ENCODE measurements around the gene ARL17B. TPM values are rescaled to one million over a fixed set of nuclear protein-coding genes. Genes with fewer than 3 reads are reported as not detected.
"Not testable (repeated sequence)": the region's sequence is repeated elsewhere in the genome, so short reads cannot be mapped to it uniquely, and the experiment has no call there.

ARL17B gene
- total RNA-seq, 1 donor from 2014 or later, result not detected

GRCh38 chr17:46353856-46354255 lies 7.7 kb downstream of the ARL17B start:
- H3K36me3 ChIP-seq; H3K4me1 ChIP-seq; H3K27ac ChIP-seq; intact Hi-C loops (cut with DNase I); H3K9me3 ChIP-seq; H3K4me3 ChIP-seq; H3K27me3 ChIP-seq; DNase-seq (ENCODE audit: low spot score in 2 of 2): not testable (repeated sequence)

DNA sequence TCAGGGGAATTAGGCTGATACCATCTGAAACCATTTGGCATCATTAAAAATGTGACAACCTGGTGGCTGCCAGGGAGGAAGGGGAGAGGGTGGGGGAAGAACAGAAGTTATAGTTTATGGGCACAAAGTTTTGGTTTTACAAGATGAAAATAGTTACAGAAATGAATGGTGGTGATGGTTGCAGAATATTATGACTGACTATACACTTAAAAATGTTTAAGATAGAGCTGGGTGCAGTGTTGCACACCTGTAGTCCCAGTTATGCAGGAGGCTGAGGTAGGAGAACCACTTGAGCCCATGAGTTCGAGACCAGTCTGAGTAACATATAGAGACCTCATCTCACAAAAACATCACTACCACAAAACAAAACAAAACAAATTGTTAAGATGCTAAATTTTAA lies 12.5 kb downstream of the ARL17B start:
- DNase-seq (ENCODE audit: low spot score in 2 of 2); intact Hi-C loops (cut with DNase I); H3K4me3 ChIP-seq; H3K36me3 ChIP-seq; H3K27ac ChIP-seq; H3K4me1 ChIP-seq; H3K27me3 ChIP-seq; H3K9me3 ChIP-seq: not testable (repeated sequence)

- H3K9me3 ChIP-seq; H3K27ac ChIP-seq; DNase-seq (ENCODE audit: low spot score in 2 of 2); intact Hi-C loops (cut with DNase I); H3K4me3 ChIP-seq; H3K27me3 ChIP-seq; H3K4me1 ChIP-seq; H3K36me3 ChIP-seq: not testable (repeated sequence)
Observed at GRCh38 chr17:46348345-46348744, 13.2 kb downstream of the ARL17B start.

DNA sequence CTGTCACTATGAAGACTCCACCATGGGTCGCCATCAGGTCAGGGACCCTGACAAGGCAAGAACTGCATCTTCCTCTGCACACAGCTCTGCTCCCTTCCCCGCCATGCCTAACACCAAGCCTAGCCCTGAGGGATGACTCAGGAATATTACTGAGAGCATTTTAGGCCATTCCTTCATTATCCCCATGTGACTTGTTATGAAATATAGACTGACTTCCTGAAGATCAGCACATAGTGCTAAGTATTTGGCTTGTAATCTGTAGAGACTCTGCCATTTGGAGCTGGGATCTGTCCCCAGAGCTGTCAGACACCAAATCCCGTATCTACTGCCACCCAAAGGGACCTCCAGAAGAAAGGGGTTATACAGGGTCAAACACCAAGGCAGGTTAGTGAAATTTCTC lies 19.4 kb downstream of the ARL17B start:
- H3K27me3 ChIP-seq; DNase-seq (ENCODE audit: low spot score in 2 of 2); H3K27ac ChIP-seq; H3K4me1 ChIP-seq; H3K9me3 ChIP-seq; H3K36me3 ChIP-seq; intact Hi-C loops (cut with DNase I); H3K4me3 ChIP-seq: not testable (repeated sequence)

DNA sequence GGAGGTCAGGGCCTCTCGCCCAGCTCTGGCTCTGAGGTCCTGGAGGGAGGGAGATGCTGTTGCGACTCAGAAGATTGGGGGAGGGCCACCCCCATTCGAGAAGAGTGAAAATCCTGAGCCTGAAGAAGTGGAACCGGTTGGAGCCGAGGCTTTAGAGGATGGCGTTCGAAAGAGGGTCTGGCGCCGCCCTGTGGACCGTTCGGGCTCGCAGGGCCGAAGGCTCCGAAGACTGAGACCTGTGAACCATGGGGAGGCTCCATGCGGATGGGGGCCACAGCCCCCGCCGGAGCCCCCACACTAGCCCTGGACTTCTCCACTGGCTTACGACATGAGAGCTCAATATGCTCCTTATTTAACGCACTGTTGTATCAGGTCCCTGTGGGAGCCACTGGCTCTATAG lies 20.3 kb downstream of the ARL17B start:
- not testable (repeated sequence) for H3K27ac ChIP-seq

DNA sequence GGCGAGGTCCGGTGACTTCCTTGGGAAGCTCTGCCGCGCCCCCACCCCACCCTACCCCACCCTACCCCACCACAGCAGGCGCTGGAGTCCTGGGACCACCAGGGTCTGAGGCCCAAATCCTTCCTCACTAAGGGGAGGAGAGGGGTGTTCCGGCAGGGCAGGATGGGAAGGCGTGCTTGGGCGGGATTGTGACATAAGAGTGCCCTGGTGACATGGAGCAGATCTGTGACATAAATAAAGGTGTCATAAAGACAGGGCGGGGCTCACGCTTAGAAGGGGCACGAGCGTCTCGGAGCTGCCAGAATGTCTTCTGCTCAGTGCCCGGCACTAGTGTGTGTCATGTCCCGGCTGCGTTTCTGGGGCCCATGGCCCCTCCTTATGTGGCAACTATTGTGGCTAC lies 66.7 kb downstream of the ARL17B start, which contains the start of gene LRRC37A:
LRRC37A (plus strand) TSS at position 301 of the 400 bp plus-strand sequence; CDS start at position 304, 3 bp downstream.
- H3K27me3 ChIP-seq; H3K4me1 ChIP-seq; H3K27ac ChIP-seq; H3K9me3 ChIP-seq; intact Hi-C loops (cut with DNase I); DNase-seq (ENCODE audit: low spot score in 2 of 2); H3K4me3 ChIP-seq; H3K36me3 ChIP-seq: not testable (repeated sequence)

More for the DNA sequence above, 20.3 kb downstream of the ARL17B start:
- intact Hi-C loops (cut with DNase I); DNase-seq (ENCODE audit: low spot score in 2 of 2); H3K27me3 ChIP-seq; H3K9me3 ChIP-seq; H3K4me1 ChIP-seq; H3K36me3 ChIP-seq; H3K4me3 ChIP-seq: not testable (repeated sequence)

GRCh38 chr17:46291618-46292017 lies 69.9 kb downstream of the ARL17B start:
- H3K36me3 ChIP-seq; H3K27me3 ChIP-seq; H3K27ac ChIP-seq; intact Hi-C loops (cut with DNase I); H3K4me3 ChIP-seq; H3K4me1 ChIP-seq; H3K9me3 ChIP-seq; DNase-seq (ENCODE audit: low spot score in 2 of 2): not testable (repeated sequence)

GRCh38 chr17:46290906-46291546 lies 70.5 kb downstream of the ARL17B start:
- H3K36me3 ChIP-seq; DNase-seq (ENCODE audit: low spot score in 2 of 2); H3K27me3 ChIP-seq; H3K4me3 ChIP-seq; H3K27ac ChIP-seq; H3K9me3 ChIP-seq; intact Hi-C loops (cut with DNase I); H3K4me1 ChIP-seq: not testable (repeated sequence)

DNA sequence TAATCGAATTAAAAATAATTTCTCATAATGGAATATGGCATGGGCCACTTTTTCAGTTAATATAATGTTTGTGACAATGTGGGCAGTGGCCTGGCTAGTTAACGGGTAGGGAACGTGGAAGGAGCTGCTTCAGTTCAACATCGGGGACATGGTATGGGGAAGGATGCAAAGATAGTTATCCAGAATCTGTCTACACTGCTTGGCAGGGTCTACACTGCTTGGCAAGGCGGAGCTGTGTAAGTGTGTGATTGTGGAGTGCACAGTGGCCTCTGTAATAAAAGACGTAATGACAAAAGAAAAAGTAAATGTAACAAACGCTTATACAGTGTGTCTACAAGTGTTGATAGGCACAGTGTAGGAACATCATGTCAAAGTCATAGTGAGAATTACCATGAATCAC lies 74.0 kb downstream of the ARL17B start:
- intact Hi-C loops (cut with DNase I), result loop anchor here (10.0 kb wide), 1 partner anchor 283 kb away; no protein-coding TSS in a partner anchor
- not testable (repeated sequence) for H3K9me3 ChIP-seq; H3K27ac ChIP-seq; DNase-seq (ENCODE audit: low spot score in 2 of 2); H3K4me1 ChIP-seq; H3K36me3 ChIP-seq; H3K4me3 ChIP-seq; H3K27me3 ChIP-seq

DNA sequence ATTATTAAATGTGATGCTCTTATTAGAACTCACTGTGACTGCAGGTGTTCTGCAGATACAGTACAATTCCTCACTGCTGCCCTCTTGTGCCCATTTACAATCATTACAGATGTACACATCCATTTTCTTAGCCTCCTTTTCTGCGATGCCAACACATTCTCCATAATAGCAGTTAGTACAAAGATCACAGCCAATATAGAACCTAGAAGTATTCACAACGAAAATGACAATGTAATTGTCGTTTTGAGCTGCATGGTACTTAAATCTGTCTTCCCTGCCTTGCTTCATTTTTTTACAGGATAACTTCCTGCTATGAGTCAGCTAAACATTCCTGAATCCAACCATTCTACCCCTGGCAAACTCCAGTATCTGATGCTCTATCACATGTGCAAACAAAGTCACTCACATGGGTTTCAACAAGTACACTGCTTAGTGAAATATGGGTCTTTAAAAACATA lies 74.8 kb downstream of the ARL17B start:
- not testable (repeated sequence) for H3K36me3 ChIP-seq; H3K27ac ChIP-seq; H3K4me1 ChIP-seq; H3K9me3 ChIP-seq; H3K4me3 ChIP-seq; DNase-seq (ENCODE audit: low spot score in 2 of 2); H3K27me3 ChIP-seq
- intact Hi-C loops (cut with DNase I), result loop anchor here (10.0 kb wide), 1 partner anchor 282 kb away; no protein-coding TSS in a partner anchor
- peak; percentile 51 to 67 (median 65) for TF ChIP-seq CTCF (IDR thresholded peaks at IDR 0.05)

DNA sequence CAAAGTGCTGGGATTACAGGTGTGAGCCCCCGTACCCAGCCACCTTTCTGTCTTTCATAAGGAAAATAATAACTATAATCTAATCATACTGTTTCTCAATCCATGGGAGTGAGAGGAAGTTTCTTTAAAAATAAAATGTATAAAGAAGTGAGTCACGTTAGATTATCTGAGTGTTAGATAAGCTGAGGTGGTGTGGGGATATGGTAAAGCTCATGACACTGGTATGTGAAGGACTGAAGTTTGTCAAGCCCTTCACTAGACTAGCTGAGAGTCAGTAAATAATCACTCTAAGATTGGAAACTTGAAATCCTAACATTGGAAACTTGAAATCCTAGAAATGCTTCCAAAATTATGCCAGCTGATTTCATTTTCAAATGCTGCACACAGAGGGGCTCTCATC lies 76.1 kb downstream of the ARL17B start:
- DNase-seq (ENCODE audit: low spot score in 2 of 2); H3K9me3 ChIP-seq; H3K27me3 ChIP-seq; H3K4me1 ChIP-seq; H3K27ac ChIP-seq; H3K36me3 ChIP-seq; H3K4me3 ChIP-seq: not testable (repeated sequence)
- intact Hi-C loops (cut with DNase I), result loop anchor here (10.0 kb wide), 1 partner anchor 281 kb away; no protein-coding TSS in a partner anchor

DNA sequence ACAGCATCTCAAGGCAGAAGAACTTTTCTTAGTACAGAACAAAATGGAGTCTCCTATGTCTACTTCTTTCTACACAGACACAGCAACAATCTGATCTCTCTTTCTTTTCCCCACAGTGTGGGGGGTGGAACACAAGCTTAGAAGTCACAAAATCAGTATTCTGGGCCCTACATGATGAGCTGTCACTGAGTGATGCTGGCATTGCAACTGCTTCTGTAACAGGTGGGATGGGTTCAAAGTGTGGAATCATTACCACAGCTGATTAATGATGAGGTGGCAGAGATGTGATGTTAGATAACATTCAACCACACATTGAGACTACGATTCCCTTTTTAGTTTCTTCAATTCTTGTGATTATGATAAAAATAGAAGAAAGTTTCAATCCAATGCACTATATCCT lies 77.1 kb downstream of the ARL17B start:
- H3K27ac ChIP-seq; H3K36me3 ChIP-seq; H3K27me3 ChIP-seq; H3K4me1 ChIP-seq; H3K9me3 ChIP-seq; DNase-seq (ENCODE audit: low spot score in 2 of 2); H3K4me3 ChIP-seq: not testable (repeated sequence)
- intact Hi-C loops (cut with DNase I), result loop anchor here (10.0 kb wide), 1 partner anchor 280 kb away; no protein-coding TSS in a partner anchor

GRCh38 chr17:46282635-46283034 lies 78.9 kb downstream of the ARL17B start:
- intact Hi-C loops (cut with DNase I), result loop anchor here (10.0 kb wide), 1 partner anchor 278 kb away; no protein-coding TSS in a partner anchor
- not testable (repeated sequence) for H3K27ac ChIP-seq; DNase-seq (ENCODE audit: low spot score in 2 of 2); H3K4me1 ChIP-seq; H3K36me3 ChIP-seq; H3K9me3 ChIP-seq; H3K4me3 ChIP-seq; H3K27me3 ChIP-seq

Data from ascending aorta (tissue), 2 donors.